ENCODE data around the gene CPEB4.

- TF ChIP-seq POLR2A (IDR thresholded peaks at IDR 0.05) (peak in 1 of 2 donors; percentile 45), CTCF (IDR thresholded peaks at IDR 0.05) (no peak)
Measured at GRCh38 chr5:173915310-173916014, 27.3 kb downstream of the CPEB4 start.

All from adrenal gland (tissue), 5 donors.